NB4 (cell line): Measurements from ENCODE around the gene MRPL36.

ENCODE experiments used
- POLR2A ChIP-seq: IDR thresholded peaks from 2 replicates; pipeline ENCODE4 v1.6.1; 2011; ENCODE audit warnings: mild to moderate bottlenecking; ENCODE audit not compliant: insufficient read length; ENCODE audit errors: extremely low read depth
- TF ChIP-seq, protein P1 (sequence below): IDR thresholded peaks from one replicate; pipeline ENCODE4 v1.5.1; 2012; ENCODE audit warnings: low read depth, low read length

DNA sequence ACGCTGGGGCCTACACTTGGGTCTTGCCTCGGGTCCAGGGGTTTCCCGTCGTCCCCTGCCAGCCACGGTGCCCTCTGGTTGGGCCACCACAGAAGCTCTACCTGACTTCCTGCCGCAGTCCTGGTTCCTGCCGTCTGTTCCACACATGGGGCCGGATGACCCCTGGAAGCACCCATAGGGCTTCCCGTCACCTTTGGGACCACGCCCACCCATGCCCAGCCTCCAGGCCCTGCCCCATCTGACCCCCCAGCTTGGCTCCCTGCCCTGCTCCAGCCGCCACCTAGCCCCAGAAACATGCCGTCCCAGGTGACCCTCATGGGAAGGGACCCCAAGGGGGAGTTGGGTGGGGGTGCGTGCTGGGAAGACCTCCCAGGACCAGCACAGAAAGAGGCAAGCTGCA, 13.7 kb downstream of the MRPL36 start:
- no peak for TF ChIP-seq POLR2A
- TF ChIP-seq, protein P1, sequence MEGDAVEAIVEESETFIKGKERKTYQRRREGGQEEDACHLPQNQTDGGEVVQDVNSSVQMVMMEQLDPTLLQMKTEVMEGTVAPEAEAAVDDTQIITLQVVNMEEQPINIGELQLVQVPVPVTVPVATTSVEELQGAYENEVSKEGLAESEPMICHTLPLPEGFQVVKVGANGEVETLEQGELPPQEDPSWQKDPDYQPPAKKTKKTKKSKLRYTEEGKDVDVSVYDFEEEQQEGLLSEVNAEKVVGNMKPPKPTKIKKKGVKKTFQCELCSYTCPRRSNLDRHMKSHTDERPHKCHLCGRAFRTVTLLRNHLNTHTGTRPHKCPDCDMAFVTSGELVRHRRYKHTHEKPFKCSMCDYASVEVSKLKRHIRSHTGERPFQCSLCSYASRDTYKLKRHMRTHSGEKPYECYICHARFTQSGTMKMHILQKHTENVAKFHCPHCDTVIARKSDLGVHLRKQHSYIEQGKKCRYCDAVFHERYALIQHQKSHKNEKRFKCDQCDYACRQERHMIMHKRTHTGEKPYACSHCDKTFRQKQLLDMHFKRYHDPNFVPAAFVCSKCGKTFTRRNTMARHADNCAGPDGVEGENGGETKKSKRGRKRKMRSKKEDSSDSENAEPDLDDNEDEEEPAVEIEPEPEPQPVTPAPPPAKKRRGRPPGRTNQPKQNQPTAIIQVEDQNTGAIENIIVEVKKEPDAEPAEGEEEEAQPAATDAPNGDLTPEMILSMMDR: no peak
